Left kidney (tissue), 2 donors: ENCODE results near the gene GLTPD2. TPM values are rescaled to one million over a fixed set of nuclear protein-coding genes. Genes with fewer than 3 reads are reported as not detected.
A peak's percentile ranks its signal among the peaks of the same experiment; 100 is the strongest.
"Not testable (repeated sequence)": the region's sequence is repeated elsewhere in the genome, so short reads cannot be mapped to it uniquely, and the experiment has no call there.

Experiments
- DNase-seq: peaks from one replicate; pipeline ENCODE4 v3.0.0-alpha.2; 2013
- polyA plus RNA-seq: library from polyadenylated mRNA; unstranded; fragments of 120-200 nt; gene quantifications from one replicate; pipeline ENCODE4 v1.2.1, GENCODE V29; 2013; ENCODE audit not compliant: insufficient read length

The GLTPD2 gene
- polyA plus RNA-seq, 1 donor = 4.1 TPM

- DNase-seq = no peak
Measured at GRCh38 chr17:4807605-4808377, 19.0 kb downstream of the GLTPD2 start.

GRCh38 chr17:4808378-4808767 lies 19.6 kb downstream of the GLTPD2 start:
- no peak for DNase-seq

DNA sequence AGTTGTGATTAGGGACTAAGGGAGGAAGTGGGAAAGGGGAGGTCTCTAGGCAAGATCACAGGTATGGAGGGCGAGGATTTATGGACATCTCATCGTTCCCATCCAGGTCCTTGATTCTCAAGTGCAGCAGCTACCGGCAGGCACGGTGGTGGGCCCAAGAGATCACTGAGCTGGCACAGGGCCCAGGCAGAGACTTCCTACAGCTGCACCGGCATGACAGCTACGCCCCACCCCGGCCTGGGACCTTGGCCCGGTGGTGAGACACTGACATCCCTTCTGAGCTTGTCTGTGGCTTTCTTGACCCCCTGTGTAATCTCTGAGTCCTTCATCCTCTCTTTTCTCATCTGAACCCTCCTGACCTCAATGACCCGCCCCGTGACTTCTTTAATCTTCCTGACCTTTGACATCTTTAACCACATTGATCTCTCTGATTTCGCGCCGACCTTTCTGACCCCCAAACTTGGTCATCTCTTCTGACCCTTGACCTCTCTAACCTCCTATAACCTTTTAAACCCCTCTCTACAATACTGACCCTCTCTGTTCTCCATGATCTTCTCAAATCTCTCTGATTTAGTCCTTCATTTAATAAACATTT lies 22.0 kb downstream of the GLTPD2 start:
- DNase-seq = no peak

- DNase-seq = no peak
Measured at GRCh38 chr17:4811471-4811870, 22.7 kb downstream of the GLTPD2 start.

DNA sequence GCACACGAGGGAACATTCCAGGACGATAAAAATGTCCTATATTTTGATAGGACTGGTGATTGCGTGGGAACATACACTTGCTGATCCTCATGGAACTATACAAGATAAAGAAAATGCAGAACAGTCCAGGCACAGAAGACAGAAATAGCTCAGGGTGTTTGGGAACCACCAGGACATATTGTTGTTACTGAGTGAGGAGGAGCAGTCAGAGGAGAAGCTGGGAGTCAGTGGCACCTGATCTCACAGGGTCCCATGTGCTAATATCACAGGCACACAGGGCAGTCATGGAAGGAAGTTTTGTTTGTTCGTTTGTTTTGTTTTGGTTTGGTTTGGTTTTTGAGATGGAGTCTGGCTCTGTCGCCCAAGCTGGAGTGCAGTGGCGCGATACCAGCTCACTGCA lies 23.9 kb downstream of the GLTPD2 start:
- no peak for DNase-seq

DNA sequence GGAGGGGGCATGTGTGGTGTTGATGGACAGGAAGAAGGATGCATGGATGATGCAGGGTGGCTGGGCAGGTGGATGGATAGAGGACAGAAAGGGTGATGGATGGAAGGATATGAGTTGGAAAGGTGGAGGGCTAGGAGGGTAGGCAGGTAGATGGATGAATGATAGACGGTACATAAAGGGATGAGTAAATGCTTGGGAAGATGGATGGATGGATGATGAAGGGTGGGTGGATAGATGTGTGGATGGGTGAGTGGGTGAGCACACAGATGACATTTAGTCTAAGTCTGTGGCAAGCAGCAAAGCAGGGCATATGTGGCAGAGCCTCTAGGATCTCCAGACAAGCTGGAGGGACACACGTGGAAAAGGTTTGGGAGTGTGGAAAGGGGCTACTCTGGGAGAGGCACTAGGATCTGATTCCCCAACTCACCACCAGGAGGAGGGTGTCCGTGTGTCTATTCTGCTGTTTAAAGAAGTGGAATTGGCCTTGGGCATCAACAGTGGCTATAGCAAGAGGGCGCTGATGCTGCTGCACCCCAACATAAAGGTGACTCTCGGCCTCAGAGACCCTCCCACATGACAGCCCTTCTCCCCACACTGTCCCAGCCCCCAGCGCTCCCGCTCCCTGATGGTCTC lies 26.4 kb downstream of the GLTPD2 start:
- DNase-seq = no peak

DNA sequence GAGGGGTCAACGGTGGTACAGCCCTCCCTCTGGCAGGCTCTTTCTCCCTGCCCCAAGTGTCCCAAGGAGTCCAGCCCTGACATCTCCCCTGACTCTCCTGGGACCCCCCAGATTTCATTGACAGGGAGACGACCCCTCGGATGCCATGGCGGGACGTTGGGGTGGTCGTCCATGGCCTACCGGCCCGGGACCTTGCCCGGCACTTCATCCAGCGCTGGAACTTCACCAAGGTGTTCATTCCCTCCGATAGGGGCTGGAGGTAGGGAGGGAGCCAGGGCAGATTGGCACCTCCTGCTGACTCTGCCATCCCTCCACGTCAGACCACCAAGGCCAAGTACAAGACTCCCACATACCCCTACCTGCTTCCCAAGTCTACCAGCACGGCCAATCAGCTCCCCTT lies 28.1 kb downstream of the GLTPD2 start:
- DNase-seq = no peak

DNA sequence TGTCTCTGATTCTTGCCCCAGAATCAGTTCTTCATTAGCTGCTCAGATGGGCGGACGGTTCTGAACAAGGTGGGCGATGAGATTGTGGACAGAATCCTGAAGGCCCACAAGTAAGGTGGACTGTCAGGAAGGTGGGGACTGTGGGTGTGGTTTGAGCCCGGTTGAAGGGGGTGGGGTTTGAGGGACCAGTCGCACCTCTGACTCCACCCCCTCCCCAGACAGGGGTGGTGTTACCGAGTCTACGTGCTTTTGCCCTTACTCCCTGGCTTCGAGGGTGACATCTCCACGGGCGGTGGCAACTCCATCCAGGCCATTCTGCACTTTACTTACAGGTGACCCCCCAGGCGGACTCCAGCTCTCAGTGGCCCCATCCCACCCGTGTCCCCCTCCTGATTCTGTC lies 29.5 kb downstream of the GLTPD2 start:
- DNase-seq = no peak

DNA sequence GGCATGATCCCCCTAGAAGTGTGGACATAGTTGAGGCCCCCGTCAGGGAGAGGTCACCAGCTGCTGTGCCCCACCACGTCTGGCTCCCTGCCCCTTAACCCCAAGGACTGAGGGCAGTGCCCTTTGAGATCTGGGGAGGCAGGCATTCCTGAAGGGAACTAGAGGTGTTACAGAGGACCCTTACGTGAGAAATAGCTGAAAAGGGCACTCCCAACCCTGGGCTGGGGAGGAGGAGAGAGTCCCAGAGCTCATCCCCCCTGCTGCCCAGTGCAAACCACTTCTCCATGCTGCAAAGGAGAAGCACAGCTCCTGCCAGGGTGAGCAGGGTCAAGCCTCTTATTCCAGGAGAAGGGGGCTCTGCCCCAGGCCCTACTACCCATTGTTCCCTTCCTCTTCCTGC lies 34.1 kb downstream of the GLTPD2 start:
- DNase-seq = no peak

- no peak for DNase-seq
Measured at GRCh38 chr17:4823373-4824089, 34.8 kb downstream of the GLTPD2 start.

- DNase-seq = no peak
Measured at GRCh38 chr17:4827399-4827798, 38.6 kb downstream of the GLTPD2 start.

GRCh38 chr17:4832829-4833177 lies 44.0 kb downstream of the GLTPD2 start:
- DNase-seq = not testable (repeated sequence)

GRCh38 chr17:4833178-4833940 lies 44.6 kb downstream of the GLTPD2 start, which contains the start of gene MINK1:
Gene MINK1 (plus strand): TSS chr17:4833340. CDS start chr17:4833584, 244 bp downstream.
- DNase-seq = peak; percentile 93

GRCh38 chr17:4833941-4834680 lies 45.3 kb downstream of the GLTPD2 start:
- peak; percentile 69 for DNase-seq

- DNase-seq = no peak
Measured at GRCh38 chr17:4834681-4835020, 45.9 kb downstream of the GLTPD2 start.

DNA sequence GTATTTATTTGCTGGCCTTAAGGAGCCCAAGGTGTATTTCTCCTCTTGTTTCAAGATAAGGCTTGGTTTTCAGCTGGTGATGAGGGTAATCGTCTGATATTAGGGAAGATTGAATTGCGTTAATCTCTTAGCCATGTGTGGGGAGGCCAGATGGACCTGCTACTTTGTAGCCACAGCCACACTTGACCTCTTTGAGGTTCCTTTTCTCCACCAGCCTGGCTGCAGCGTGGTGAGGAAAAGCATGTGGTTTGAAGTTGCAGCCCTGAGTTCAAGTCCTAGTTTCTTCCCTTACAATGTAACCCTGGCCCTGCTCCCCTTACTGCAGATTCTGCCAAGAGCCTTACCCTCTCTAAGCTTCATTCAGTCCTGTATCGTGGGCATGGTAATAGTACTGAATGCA lies 47.5 kb downstream of the GLTPD2 start:
- DNase-seq = no peak

- DNase-seq = no peak
Measured at GRCh38 chr17:4837471-4838308, 48.9 kb downstream of the GLTPD2 start.

GRCh38 chr17:4838309-4838785 lies 49.6 kb downstream of the GLTPD2 start:
- no peak for DNase-seq

DNA sequence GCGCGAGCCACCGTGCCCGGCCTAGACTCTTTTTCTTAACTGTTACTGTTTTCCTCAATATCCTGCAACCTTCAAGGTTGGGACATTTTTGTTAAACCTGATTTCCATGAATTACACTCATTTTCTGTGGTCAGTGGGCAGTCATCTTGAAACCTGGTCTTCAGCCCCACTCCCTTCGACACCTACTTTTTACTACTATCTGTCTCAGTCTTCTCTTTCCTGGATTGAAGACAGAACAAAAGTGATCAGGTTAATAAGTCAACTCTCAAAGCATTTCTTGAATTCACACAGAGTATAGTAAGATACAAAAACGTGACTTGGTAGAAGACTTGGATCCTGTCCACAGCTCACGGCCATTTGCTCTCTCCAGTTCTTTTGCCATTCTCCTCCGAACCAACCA lies 50.5 kb downstream of the GLTPD2 start:
- no peak for DNase-seq
